LNCAP (cell line): ENCODE results near the gene MAPKAPK3.

Source experiments
- TF ChIP-seq, protein P1 (sequence below): fragments of 450-650 bp; IDR thresholded peaks from 2 replicates; pipeline ENCODE4 v1.5.1; 2017; ENCODE audit warnings: mild to moderate bottlenecking

MAPKAPK3 gene

DNA sequence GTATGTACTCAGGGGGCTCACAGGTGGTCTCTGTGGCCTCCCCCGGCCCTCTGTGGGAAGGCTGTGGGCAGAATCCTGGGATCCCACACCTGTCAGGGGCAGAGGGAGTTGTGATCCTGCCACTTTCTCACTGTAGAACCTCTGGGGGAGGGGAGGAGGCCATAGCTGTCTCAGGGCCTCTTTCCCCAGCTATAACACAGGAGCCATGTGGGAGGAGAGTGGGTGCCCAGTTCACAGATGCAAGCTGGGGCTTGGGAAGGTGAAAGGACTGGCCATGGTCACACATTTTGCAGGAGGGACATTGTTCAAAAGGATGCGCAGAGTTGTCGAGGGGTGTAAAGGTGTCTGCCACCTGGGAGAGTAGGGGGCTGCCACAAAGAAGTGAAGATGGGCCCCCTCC is 11.7 kb downstream of the MAPKAPK3 start:
- TF ChIP-seq, protein P1, sequence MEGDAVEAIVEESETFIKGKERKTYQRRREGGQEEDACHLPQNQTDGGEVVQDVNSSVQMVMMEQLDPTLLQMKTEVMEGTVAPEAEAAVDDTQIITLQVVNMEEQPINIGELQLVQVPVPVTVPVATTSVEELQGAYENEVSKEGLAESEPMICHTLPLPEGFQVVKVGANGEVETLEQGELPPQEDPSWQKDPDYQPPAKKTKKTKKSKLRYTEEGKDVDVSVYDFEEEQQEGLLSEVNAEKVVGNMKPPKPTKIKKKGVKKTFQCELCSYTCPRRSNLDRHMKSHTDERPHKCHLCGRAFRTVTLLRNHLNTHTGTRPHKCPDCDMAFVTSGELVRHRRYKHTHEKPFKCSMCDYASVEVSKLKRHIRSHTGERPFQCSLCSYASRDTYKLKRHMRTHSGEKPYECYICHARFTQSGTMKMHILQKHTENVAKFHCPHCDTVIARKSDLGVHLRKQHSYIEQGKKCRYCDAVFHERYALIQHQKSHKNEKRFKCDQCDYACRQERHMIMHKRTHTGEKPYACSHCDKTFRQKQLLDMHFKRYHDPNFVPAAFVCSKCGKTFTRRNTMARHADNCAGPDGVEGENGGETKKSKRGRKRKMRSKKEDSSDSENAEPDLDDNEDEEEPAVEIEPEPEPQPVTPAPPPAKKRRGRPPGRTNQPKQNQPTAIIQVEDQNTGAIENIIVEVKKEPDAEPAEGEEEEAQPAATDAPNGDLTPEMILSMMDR = no peak

DNA sequence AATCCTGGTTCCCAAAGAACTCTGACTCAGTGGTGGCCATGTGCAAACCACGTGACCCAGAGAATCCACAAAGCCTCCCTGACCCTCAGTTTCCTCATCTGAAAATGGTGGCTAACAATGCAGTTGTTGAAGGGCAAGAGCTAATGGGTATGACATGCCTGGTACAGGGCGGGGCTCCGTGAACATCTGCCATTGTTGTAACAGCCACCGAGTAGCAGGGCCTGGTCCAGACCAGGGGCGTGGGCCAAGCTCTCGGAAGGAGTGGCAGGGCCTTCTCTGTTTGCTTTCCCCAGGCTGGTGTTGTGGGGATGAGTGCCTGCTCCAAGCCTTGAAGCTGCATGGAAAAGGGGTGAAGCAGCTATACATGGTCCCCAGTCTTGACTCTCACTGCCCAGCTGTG is 13.4 kb downstream of the MAPKAPK3 start:
- TF ChIP-seq, protein P1 = no peak

DNA sequence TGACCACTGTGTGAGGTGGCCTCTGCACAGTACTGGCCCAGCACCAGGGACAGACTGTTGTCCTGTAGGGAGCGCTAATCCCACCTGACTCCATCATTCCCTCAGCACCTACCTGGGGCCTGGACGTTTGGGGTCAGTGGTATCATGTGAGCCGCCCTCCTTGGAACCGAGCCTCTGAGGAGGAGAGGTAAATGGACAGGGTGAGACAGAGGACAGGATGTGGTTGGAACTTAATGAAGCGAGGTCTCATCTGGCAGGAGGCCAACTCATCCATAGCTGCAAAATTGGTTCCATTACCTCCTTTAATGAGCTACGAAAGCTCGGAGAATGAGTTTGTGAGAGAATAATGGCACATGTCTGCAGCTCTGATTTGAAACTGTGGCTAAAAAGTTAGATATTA is 13.9 kb downstream of the MAPKAPK3 start:
- TF ChIP-seq, protein P1 = no peak

DNA sequence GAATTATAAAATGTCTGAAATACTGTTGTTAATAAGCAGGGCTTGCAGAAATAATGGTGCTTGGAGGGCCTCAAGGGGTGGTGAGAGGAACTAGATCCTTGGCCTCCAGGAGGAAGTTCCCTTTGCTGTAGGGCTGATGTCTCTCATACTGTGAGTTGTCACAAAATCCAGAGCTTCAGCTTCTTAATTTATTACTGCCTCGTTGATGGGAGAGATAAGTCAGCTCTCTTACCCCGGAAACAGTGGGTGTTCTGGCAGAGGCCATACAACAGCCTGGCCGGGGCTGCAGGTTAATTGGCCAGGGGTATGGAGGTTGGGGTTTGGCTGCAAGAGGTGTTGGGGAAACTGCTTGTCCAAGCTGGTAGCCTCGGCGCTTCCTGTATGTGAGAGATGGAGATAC is 15.5 kb downstream of the MAPKAPK3 start:
- TF ChIP-seq, protein P1 = no peak

DNA sequence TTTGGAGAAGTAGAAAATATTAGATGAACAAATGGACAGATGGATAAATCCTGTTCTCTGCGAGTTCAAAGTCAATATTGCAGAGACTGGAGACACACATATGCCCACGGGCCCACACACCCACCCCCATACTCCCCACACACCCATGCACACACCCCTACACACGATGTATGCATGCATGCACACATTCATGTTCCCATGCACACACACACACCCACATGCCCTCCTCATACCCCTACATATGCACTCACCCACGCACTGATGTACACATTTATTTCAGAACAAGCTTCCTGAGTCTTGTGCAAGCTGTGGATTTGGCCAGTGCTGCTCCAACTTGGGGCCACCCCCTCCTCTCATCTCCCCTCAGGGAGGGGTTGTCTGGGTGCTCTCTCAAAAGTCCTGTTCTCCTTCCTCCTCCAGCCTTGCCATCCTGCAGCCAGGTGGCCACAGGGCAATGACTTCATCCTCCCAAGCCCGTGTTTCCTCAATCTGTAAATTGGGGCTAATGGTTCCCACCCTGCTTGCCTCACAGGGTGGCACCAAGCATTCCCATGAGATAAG is 16.4 kb downstream of the MAPKAPK3 start:
- TF ChIP-seq, protein P1 = no peak

DNA sequence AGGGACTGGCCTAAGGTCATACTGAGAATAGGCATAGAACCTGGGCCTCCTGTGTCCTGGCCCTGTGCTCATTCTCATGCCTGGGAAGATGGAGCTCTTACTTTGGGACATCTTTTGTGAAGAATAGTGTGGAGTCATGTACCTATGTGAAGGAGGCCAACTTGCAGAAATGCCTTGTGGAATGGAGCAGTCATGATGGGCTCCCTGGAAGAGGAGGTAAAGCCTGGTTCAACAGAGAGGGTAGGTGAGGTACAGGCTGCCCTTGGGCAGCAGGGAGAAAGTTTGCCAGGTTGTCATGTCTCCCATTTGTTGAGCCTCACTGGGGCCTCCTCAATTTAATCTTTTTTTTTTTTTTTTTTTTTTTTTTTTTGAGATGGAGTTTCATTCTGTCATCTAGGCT is 18.1 kb downstream of the MAPKAPK3 start:
- TF ChIP-seq, protein P1 = no peak

DNA sequence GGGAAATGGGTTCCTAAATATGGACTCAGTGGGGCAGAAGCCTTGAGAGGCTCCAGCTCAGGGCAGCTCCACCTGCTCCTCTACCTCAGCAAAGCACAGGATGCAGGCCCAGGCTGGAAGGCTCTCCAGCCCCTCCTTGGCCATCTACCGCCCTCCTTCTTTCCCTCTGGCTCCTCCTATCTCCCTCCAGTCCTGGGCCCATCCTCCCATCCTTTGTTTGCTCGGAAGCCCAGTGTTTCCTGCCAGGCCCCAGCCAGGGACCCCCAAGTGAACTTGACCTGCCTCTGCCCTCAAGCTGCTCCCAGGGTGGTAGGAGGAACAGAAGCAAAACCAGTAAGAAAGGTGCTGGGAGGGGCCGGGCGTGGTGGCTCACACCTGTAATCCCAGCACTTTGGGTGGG is 20.1 kb downstream of the MAPKAPK3 start:
- TF ChIP-seq, protein P1 = no peak

DNA sequence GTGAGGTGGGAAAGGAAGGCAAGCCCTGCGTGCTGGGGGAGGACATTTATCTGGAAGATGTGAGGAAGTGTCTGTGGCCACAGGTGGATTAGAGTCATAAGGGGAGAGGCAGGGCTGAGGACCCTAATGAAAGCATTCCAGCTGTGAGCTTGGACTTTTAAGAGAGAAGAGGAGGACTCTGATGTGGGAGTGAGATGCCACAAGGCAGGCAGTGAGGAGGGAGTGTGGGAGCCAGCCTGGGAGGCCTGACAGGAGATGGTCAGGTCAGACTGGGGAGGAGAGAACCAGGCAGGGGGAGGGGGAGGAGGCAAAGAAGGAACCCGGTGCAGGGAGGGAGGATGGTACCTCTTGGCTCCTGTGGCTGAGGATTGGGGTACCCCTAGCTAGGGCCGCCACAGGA is 21.0 kb downstream of the MAPKAPK3 start:
- TF ChIP-seq, protein P1 = no peak
